HG03095 (cell line): ENCODE measurements around the gene METTL26.
A peak's percentile ranks its signal among the peaks of the same experiment; 100 is the strongest.

Experiments used
- ATAC-seq: cut with Tn5 transposase; IDR thresholded peaks from one replicate; pipeline ENCODE4 v1.9.1; 2021; ENCODE audit warnings: moderate library complexity; ENCODE audit not compliant: unreplicated experiment

METTL26 gene

GRCh38 chr16:675884-676564 lies 39.9 kb upstream of the METTL26 start:
- ATAC-seq = no peak

- ATAC-seq = no peak
These were observed 39.1 kb upstream of the METTL26 start, which contains the start of gene RHBDL1 for GRCh38 chr16:674968-675883. Gene RHBDL1, plus strand, starts transcription at chr16:675671. Its CDS starts 120 bp downstream, at chr16:675791.

DNA sequence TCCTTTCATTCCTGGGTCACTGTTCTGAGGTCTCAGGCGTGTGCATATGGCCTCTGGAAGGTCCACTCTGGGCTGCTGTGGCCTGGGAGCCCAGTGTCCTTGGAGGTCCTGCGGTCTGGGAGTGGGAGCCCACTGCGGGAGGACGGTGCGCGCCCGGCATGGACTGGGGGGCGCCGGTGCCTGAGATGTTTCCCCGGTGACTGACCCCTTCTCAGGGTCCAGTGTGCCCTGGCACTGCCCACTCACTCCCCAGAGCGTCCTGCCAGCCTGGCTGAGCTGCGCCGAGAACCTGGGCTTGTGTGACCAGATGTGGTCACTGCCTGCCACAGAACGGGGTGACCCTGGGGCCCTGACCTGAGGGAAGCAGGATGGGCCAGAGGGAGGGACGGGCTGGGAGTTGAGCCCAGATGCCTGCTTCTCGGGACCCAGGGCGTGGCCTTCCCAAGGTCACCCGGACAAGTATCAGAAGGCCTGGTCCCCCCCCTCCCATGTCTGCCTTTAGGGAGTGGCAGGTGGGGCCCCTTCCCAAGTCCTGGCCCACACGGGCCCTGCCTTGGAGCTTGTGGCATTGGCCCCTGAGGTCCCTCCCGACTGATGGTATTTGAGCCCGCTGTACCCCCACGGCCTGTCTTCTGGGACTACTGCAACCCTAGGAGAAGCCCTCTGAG lies 38.2 kb upstream of the METTL26 start:
- ATAC-seq = no peak

- no peak for ATAC-seq
These were observed 37.4 kb upstream of the METTL26 start for GRCh38 chr16:673399-673991.

DNA sequence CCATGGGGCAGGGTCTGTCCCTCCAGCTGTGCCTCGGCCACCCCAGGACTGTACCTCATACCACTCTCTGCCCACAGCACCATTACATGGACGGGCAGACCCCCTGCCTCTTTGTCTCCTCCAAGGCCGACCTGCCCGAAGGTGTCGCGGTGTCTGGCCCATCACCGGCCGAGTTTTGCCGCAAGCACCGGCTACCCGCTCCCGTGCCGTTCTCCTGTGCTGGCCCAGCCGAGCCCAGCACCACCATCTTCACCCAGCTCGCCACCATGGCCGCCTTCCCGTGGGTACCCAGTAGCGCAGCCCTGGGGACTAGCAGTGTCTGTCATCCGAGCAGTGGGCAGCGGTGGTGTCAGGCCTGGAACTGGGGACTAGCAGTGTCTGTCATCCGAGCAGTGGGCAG lies 36.7 kb upstream of the METTL26 start:
- no peak for ATAC-seq

GRCh38 chr16:672371-672770 lies 36.3 kb upstream of the METTL26 start:
- no peak for ATAC-seq

DNA sequence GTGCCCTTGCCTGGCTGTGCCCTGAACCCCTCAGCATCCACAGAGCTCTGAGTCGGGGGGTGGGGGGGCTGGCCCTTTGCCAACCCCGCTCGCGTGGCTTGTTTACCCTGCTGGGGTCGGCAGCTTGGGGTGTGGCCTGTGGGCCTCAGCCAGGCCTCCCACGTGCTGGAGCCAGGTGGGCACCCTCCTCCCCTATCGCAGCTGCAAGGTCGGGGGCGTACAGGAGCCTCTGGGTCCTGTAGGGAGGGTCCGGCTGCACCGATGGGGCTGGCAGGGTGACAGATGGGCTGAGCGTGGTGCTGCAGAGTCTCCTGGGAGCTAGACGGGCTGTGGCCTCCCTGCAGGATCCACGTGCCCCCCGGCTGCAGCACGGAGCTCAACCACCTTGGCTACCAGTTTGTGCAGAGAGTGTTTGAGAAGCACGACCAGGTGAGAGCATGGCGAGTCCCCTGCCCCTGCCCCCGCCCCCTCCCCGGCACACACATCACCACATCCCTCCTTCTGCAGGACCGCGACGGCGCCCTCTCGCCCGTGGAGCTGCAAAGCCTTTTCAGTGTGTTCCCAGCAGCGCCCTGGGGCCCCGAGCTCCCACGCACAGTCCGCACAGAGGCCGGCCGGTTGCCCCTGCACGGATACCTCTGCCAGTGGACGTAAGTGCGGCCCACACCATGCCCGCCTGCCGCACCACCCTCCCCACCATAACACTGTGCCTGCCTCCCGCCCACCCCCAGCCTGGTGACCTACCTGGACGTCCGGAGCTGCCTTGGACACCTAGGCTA lies 35.4 kb upstream of the METTL26 start:
- no peak for ATAC-seq

- no peak for ATAC-seq
These were observed 34.6 kb upstream of the METTL26 start for GRCh38 chr16:670485-671352.

GRCh38 chr16:669666-670065 lies 33.6 kb upstream of the METTL26 start:
- no peak for ATAC-seq

DNA sequence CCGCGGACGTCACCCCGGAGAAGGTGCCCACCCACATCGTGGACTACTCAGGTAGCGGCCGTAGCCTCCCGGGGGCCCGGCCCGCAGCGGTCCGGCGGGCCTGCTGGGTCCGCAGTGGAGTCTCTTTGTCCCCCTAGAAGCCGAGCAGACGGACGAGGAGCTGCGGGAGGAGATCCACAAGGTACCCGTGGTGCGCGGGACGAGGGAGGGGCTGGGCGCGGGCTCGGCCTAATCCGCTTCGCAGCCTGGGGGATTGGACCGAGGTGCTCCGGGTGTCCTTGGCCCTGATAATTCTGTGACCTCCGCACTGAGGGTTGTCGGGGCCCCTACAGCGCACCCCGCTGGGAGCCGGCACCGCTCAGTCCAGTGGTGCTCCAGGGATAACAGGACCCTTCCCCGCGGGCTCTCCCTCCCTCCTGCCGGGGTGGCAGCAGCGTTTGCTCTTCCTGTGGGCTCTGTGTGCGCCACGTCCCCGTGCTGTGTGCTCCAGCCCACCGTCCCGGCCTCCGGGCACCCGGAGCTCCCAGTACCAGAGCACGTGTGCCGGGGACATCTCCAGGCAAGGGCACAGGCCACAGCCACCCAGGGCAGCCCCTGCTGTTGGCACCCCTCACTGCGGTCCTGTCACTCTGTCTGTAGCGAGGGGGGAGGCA lies 32.5 kb upstream of the METTL26 start:
- no peak for ATAC-seq

GRCh38 chr16:667780-668518 lies 31.8 kb upstream of the METTL26 start, which contains the start of gene RHOT2:
Gene RHOT2, plus strand, starts transcription at chr16:668132. Its CDS starts 68 bp downstream, at chr16:668200.
- peak; percentile 59 for ATAC-seq

- ATAC-seq = no peak
These were observed 31.1 kb upstream of the METTL26 start for GRCh38 chr16:667113-667779.

GRCh38 chr16:666572-666971 lies 30.5 kb upstream of the METTL26 start:
- no peak for ATAC-seq

DNA sequence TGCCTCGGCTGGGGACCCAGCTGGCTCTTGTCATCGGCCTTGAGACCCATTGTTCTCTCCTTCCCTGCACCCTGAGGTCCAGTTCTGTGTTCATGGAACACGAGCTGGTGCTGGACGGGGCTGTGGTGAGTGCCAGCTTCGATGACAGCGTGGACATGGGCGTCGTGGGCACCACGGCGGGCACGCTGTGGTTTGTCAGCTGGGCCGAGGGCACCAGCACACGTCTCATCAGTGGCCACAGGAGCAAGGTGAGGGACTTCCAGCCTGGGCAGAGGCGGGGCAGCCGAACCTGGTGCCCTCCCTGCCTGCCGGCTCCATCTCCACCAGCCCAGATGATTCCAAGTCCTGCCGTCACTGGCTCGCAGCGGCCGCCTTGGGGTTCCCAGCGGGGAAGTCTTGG lies 26.5 kb upstream of the METTL26 start:
- ATAC-seq = no peak

- ATAC-seq = no peak
These were observed 26.0 kb upstream of the METTL26 start for GRCh38 chr16:662095-662494.

DNA sequence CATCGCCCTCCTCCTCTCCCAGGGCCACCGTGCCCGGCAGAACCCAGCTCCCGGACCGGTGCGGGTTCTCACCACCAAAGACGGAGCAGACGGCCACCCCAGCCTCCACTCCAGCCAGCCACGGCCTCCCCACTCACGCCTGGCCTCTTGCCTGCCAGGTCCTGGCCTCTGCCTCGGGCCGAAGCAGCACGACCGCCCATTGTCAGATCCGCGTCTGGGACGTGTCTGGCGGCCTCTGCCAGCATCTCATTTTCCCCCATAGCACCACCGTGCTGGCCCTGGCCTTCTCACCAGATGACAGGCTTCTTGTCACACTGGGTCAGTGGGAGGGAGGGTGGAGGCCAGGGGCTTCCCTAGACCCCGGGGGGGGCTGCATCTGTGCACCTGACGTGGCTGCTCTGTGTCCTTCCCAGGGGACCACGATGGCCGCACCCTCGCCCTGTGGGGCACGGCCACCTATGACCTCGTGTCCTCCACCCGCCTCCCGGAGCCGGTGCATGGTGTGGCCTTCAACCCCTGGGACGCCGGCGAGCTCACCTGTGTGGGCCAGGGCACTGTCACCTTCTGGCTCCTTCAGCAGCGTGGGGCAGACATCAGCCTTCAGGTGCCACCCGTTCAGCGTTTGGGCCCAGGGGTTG lies 25.2 kb upstream of the METTL26 start:
- ATAC-seq = no peak
